ENCODE data around the gene TEPSIN. TPM values are rescaled to one million over a fixed set of nuclear protein-coding genes. Genes with fewer than 3 reads are reported as not detected.

The TEPSIN gene
- total RNA-seq, 2 experiments from 2014 or later = 71.1 to 78.8 TPM

GRCh38 chr17:81206657-81207056 is 32.2 kb downstream of the TEPSIN start:
- no peak overlapping the region for H3K4me3 Mint-ChIP-seq
- ATAC-seq (ENCODE audit: low read depth) (no peak), DNase-seq (no peak)
- no peak overlapping the region for H3K27ac Mint-ChIP-seq
- POLR2A ChIA-PET = no interaction called here
- H3K36me3 Mint-ChIP-seq = peaks cover 2% of the 10 kb centered on the region
- no peaks in the 10 kb centered on the region for H3K27me3 Mint-ChIP-seq
- H3K4me1 Mint-ChIP-seq = no peaks in the 10 kb centered on the region
- H3K9me3 Mint-ChIP-seq = peaks cover 1% of the 10 kb centered on the region

DNA sequence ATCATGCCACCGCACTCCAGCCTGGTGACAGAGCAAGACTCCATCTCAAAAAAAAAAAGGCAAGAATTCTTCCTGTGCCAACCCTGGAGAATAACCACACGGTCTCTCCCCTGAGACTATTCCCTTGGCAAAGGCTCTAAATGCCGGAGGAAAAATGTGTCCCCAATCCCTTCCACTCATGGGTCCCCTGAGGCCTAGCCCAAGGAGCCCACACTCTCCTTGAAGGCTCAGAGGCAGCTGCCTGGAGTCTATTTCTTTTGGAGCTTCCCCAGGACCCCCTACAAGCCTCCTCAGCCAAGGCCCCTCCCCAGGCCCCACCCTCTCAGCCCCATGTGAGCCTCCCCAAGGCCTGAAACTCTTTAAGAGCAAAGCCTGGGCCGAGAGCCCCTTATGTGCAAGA is 32.7 kb downstream of the TEPSIN start:
- POLR2A ChIA-PET = no interaction called here
- H3K27me3 Mint-ChIP-seq = no peaks in the 10 kb centered on the region
- ATAC-seq (ENCODE audit: low read depth) (no peak), DNase-seq (no peak)
- H3K4me1 Mint-ChIP-seq = no peaks in the 10 kb centered on the region
- no peak overlapping the region for H3K27ac Mint-ChIP-seq
- no peak overlapping the region for H3K4me3 Mint-ChIP-seq
- peaks cover 1% of the 10 kb centered on the region for H3K9me3 Mint-ChIP-seq
- H3K36me3 Mint-ChIP-seq = peaks cover 2% of the 10 kb centered on the region

DNA sequence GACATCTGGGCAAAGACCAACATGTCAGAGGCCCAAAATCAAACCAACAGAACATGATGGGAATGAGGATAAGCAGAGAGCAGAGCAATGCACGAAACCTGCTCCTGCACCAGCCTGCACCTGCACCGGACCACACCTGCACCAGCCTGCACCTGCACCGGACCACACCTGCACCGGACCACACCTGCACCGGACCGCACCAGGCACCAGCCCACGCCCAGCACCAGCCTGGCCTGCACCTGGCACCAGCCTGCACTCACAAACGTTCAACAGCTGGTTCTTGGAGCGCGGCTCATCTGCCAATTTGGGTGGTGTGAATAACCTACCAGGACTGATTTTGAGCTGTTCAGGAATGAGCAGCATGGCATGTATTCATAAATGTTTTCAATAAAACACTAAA is 34.3 kb downstream of the TEPSIN start:
- H3K4me1 Mint-ChIP-seq = no peaks in the 10 kb centered on the region
- ATAC-seq (ENCODE audit: low read depth) (no peak), DNase-seq (no peak)
- no peak overlapping the region for H3K4me3 Mint-ChIP-seq
- H3K36me3 Mint-ChIP-seq = peaks cover 2% of the 10 kb centered on the region
- H3K27me3 Mint-ChIP-seq = no peaks in the 10 kb centered on the region
- H3K9me3 Mint-ChIP-seq = peaks cover 1% of the 10 kb centered on the region
- no peak overlapping the region for H3K27ac Mint-ChIP-seq
- POLR2A ChIA-PET = no interaction called here

- peaks cover 2% of the 10 kb centered on the region for H3K36me3 Mint-ChIP-seq
- H3K27me3 Mint-ChIP-seq = no peaks in the 10 kb centered on the region
- no peak overlapping the region for H3K4me3 Mint-ChIP-seq
- POLR2A ChIA-PET = no interaction called here
- no peak overlapping the region for H3K27ac Mint-ChIP-seq
- H3K4me1 Mint-ChIP-seq = no peaks in the 10 kb centered on the region
- ATAC-seq (ENCODE audit: low read depth) = no peak
- no peak for DNase-seq
- H3K9me3 Mint-ChIP-seq = peaks cover 1% of the 10 kb centered on the region
Measured at GRCh38 chr17:81203136-81203535, 35.7 kb downstream of the TEPSIN start.

- POLR2A ChIA-PET = no interaction called here
- Mint-ChIP-seq H3K36me3 (no peaks in the 10 kb centered on the region), H3K4me1 (no peaks in the 10 kb centered on the region), H3K27me3 (no peaks in the 10 kb centered on the region), H3K9me3 (no peaks in the 10 kb centered on the region), H3K4me3 (no peak overlapping the region), H3K27ac (no peak overlapping the region)
- ATAC-seq (ENCODE audit: low read depth) (no peak), DNase-seq (no peak)
Measured at GRCh38 chr17:81202318-81202717, 36.5 kb downstream of the TEPSIN start.

GRCh38 chr17:81200695-81201580 is 37.9 kb downstream of the TEPSIN start:
- H3K4me1 Mint-ChIP-seq = no peaks in the 10 kb centered on the region
- POLR2A ChIA-PET = no interaction called here
- no peak overlapping the region for H3K27ac Mint-ChIP-seq
- peak; percentile 74 for ATAC-seq (ENCODE audit: low read depth)
- H3K36me3 Mint-ChIP-seq = no peaks in the 10 kb centered on the region
- no peaks in the 10 kb centered on the region for H3K9me3 Mint-ChIP-seq
- H3K4me3 Mint-ChIP-seq = no peak overlapping the region
- H3K27me3 Mint-ChIP-seq = no peaks in the 10 kb centered on the region
- no peak for DNase-seq

DNA sequence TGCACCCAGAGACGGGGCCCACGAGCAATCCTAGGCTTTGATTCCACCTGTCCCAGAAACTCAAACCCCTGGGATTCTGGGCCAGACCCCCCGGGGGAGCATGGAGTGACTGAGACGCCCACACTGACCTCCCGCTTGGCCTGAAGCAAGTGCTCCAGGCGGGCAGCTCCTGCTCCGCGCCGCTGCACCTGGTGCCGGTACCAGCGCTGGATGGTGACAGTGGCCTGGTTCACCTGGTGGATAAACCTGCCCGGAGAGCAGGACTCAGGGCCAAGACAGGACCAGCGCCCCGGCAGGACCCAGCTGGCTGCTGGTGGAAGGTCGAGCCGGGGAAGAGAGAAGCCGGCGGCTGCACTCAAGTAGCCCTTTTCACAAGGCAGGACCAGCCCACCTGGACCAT is 38.7 kb downstream of the TEPSIN start:
- POLR2A ChIA-PET = no interaction called here
- Mint-ChIP-seq H3K36me3 (no peaks in the 10 kb centered on the region), H3K27ac (no peak overlapping the region), H3K27me3 (no peaks in the 10 kb centered on the region), H3K4me3 (no peak overlapping the region), H3K9me3 (no peaks in the 10 kb centered on the region), H3K4me1 (no peaks in the 10 kb centered on the region)
- ATAC-seq (ENCODE audit: low read depth) = no peak
- no peak for DNase-seq

- H3K9me3 Mint-ChIP-seq = no peaks in the 10 kb centered on the region
- ATAC-seq (ENCODE audit: low read depth) (no peak), DNase-seq (no peak)
- no peaks in the 10 kb centered on the region for H3K27me3 Mint-ChIP-seq
- no peak overlapping the region for H3K27ac Mint-ChIP-seq
- no peak overlapping the region for H3K4me3 Mint-ChIP-seq
- POLR2A ChIA-PET = no interaction called here
- no peaks in the 10 kb centered on the region for H3K4me1 Mint-ChIP-seq
- H3K36me3 Mint-ChIP-seq = no peaks in the 10 kb centered on the region
Measured at GRCh38 chr17:81199482-81199830, 39.4 kb downstream of the TEPSIN start.

DNA sequence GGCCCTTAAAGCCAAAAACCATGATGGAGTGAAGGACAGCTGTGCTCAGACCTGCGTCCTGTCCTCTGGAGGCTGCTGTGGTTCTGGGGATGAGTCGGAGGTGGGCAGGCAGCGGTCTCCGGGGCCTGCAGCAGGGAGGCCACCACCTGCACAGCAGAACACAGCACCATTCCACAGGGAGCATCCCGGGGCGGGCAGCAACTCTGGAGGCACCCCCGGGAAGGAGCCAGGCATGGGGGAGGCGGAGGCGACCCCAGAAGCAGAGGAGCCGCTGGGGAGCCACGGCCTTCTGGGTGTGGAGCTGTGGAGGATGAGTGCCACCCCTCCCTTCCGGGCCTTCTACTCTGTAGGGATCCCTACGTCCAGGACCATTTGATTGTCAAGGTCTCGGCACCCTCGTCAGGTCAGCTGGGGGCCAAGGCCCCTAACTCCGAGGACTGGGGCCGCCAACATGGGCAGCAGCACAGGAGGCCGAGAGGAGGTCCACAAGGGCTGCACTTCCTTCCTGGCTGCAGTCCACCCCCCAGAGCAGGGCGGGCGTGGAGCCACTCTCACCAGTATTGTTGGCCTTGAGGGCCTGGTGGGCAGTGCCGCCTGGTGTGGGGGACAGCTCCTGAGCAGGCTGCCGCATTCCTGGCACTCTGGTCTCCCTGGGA is 39.9 kb downstream of the TEPSIN start:
- ATAC-seq (ENCODE audit: low read depth) = no peak
- Mint-ChIP-seq H3K27ac (no peak overlapping the region), H3K4me3 (no peak overlapping the region), H3K36me3 (no peaks in the 10 kb centered on the region), H3K27me3 (no peaks in the 10 kb centered on the region), H3K4me1 (no peaks in the 10 kb centered on the region), H3K9me3 (no peaks in the 10 kb centered on the region)
- POLR2A ChIA-PET = no interaction called here
- DNase-seq = no peak

DNA sequence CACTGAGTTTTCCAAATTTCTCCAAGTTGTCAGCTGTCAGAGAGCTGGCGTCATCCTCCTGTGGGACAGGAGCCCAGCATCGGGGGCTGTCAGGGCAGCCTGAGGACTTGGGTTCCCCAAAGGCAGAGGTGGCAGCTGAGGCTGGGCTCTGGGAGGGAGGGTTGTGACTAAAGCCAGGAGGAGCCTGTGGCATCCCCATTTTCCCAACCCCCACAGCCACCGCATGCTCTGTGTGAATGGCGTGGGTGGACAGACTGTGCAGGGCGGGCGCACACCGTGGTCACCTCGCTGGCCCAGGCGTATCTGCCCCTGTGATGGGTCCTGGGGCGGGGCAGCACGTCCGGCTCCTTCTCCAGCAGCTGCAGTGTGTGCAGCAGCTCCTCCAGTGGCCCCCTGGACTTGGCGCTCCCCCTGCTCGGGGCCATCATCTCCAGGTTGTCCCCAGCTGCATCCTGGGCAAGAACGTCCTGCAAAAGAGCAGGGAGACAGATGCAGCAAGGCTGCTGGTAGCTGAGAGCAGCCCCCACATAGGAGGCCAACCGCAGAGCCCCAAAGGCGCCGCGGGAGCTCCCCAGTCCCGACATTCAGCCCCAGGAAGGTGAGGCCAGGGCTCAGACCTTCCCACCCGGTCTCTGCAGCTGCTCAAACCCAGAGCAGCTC is 40.9 kb downstream of the TEPSIN start:
- ATAC-seq (ENCODE audit: low read depth) (no peak), DNase-seq (no peak)
- no peaks in the 10 kb centered on the region for H3K36me3 Mint-ChIP-seq
- H3K4me3 Mint-ChIP-seq = no peak overlapping the region
- H3K27me3 Mint-ChIP-seq = no peaks in the 10 kb centered on the region
- no peak overlapping the region for H3K27ac Mint-ChIP-seq
- POLR2A ChIA-PET = no interaction called here
- no peaks in the 10 kb centered on the region for H3K4me1 Mint-ChIP-seq
- no peaks in the 10 kb centered on the region for H3K9me3 Mint-ChIP-seq

DNA sequence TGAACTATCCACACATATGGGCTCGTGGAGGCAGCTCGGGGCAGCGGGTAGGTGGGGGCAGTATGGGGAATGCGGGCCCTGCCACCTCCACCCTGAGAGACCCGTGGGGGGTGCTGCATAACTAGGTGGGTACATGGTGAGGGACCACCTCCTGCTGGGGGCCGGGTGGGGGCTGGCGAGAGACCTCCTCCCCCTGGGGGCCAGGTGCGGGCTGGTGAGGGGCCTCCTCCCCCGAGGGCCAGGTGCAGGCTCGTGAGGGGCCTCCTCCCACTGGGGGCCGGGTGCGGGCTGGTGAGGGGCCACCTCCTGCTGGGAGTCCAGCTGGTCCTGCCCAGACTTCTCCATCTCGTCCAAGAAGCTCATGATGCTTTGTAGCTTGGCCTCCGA is 41.5 kb downstream of the TEPSIN start:
- no peak for DNase-seq
- Mint-ChIP-seq H3K27me3 (no peaks in the 10 kb centered on the region), H3K4me3 (no peak overlapping the region), H3K4me1 (no peaks in the 10 kb centered on the region), H3K9me3 (no peaks in the 10 kb centered on the region), H3K36me3 (no peaks in the 10 kb centered on the region), H3K27ac (no peak overlapping the region)
- no peak for ATAC-seq (ENCODE audit: low read depth)
- POLR2A ChIA-PET = no interaction called here

- Mint-ChIP-seq H3K4me1 (no peaks in the 10 kb centered on the region), H3K9me3 (no peaks in the 10 kb centered on the region), H3K36me3 (no peaks in the 10 kb centered on the region), H3K27ac (no peak overlapping the region), H3K27me3 (no peaks in the 10 kb centered on the region), H3K4me3 (no peak overlapping the region)
- POLR2A ChIA-PET = interaction anchor here (0.5 kb wide), 1 partner anchor 1079 kb away, joined by 4 read pairs; no protein-coding TSS in a partner anchor
- DNase-seq (no peak), ATAC-seq (ENCODE audit: low read depth) (no peak)
Measured at GRCh38 chr17:81196505-81197408, 42.1 kb downstream of the TEPSIN start.

DNA sequence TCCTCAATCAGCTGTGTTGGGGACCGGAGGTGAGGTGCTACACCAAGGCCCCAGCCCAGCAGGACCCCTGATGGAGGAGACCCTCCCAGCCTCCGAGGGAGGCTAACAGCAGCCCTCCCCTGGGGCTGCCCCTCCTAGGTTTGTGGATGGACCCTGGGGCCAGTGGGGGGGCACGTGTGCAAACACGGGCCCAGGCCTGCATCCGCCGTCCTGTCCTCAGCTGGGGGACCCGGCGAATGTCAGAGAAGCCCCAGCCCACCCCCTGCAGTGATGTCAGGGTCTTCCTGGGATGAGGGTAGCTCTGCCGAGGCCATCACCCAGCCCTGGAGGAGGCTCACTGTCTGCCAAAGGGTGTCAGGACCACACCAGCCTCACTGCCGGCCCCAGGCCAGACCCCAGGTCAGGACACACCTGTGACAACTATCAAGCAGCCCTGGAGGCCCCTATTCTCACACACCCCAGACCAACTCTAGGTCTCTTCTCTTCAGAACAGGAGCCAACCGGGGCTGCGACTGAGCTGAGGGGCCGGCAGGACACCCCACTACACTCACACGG is 42.8 kb downstream of the TEPSIN start:
- Mint-ChIP-seq H3K36me3 (no peaks in the 10 kb centered on the region), H3K4me1 (no peaks in the 10 kb centered on the region), H3K4me3 (no peak overlapping the region), H3K9me3 (no peaks in the 10 kb centered on the region), H3K27me3 (no peaks in the 10 kb centered on the region), H3K27ac (no peak overlapping the region)
- DNase-seq = no peak
- POLR2A ChIA-PET = no interaction called here
- ATAC-seq (ENCODE audit: low read depth) = no peak

Measured in activated naive CD8-positive, alpha-beta T cell treated with anti-CD3 and anti-CD28 coated beads, Interleukin-2, amount 10 ng/mL, durations not matched to agents 7 days and 5 days (primary cell).